IPS-20b (cell line): ENCODE results near the gene KCNJ12.
A peak's percentile ranks its signal among the peaks of the same experiment; 100 is the strongest.
"Not testable (repeated sequence)": the region's sequence is repeated elsewhere in the genome, so short reads cannot be mapped to it uniquely, and the experiment has no call there.

Source experiments
- H3K27ac ChIP-seq: one replicate; pipeline ENCODE4 v1.5.1; 2013; ENCODE audit warnings: low read length
- H3K27me3 ChIP-seq: 2 replicates; pipeline ENCODE4 v1.6.1; 2013; ENCODE audit warnings: mild to moderate bottlenecking, low read length, inconsistent platforms; ENCODE audit not compliant: insufficient read depth
- H3K36me3 ChIP-seq: 2 replicates; pipeline ENCODE4 v1.6.1; 2013; ENCODE audit warnings: low read depth, mild to moderate bottlenecking, inconsistent platforms, low read length, moderate library complexity; ENCODE audit not compliant: insufficient read depth
- H3K4me1 ChIP-seq: 2 replicates; pipeline ENCODE4 v1.6.1; 2013; ENCODE audit warnings: mild to moderate bottlenecking, control low read depth, inconsistent platforms, low read length, moderate library complexity; ENCODE audit not compliant: insufficient read depth
- H3K4me3 ChIP-seq: 2 replicates; pipeline ENCODE4 v1.5.1; 2013; ENCODE audit warnings: mild to moderate bottlenecking, low read length, inconsistent platforms
- H3K9ac ChIP-seq: 2 replicates; pipeline ENCODE4 v1.6.1; 2013; ENCODE audit warnings: low read depth, mild to moderate bottlenecking, inconsistent platforms, low read length, moderate library complexity
- H3K9me3 ChIP-seq: 2 replicates; pipeline ENCODE4 v1.6.1; 2013; ENCODE audit warnings: mild to moderate bottlenecking, low read depth, low read length, inconsistent platforms; ENCODE audit not compliant: insufficient read depth

KCNJ12 gene

GRCh38 chr17:21376081-21376758 is at the start of gene KCNJ12:
TSS of gene KCNJ12 (plus strand) at chr17:21376357. CDS start at chr17:21415343, 38,986 bp downstream.
- H3K4me3 ChIP-seq = peak within 1 kb of the TSS; percentile 62
- H3K36me3 ChIP-seq = no peaks in the 10 kb centered on the region
- peaks cover 69% of the 10 kb centered on the region for H3K27me3 ChIP-seq
- H3K4me1 ChIP-seq = peaks cover 9% of the 10 kb centered on the region; the same call in 1 of the 2 replicates
- H3K27ac ChIP-seq = no peak within 1 kb of the TSS
- H3K9ac ChIP-seq = no peak within 1 kb of the TSS; the same call in 1 of the 2 replicates
- H3K9me3 ChIP-seq = no peaks in the 10 kb centered on the region

- H3K4me1 ChIP-seq, H3K27me3 ChIP-seq, H3K9me3 ChIP-seq, H3K4me3 ChIP-seq, H3K27ac ChIP-seq, H3K36me3 ChIP-seq, H3K9ac ChIP-seq: not testable (repeated sequence)
Observed at GRCh38 chr17:21327921-21328320, 48.2 kb upstream of the KCNJ12 start.

DNA sequence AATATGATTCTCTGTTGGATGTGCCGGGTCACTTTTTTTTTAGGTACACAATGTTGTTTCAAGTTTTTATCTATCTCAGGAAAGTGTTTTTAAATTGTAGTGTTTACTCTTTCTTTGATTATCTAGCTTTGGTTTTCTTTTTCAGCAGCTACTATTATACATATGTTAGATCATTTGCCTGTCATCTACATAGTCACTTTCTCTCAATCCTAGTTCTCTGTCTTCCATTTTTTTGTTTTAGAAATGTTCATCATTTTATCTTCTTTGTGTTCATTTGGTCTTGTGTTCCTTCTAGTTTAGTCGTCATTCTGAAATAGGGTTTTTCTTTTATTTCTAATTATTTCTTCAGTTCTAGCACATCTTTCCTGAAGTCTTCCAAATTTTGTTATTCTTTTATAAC is 47.4 kb upstream of the KCNJ12 start:
- not testable (repeated sequence) for H3K36me3 ChIP-seq, H3K27me3 ChIP-seq

DNA sequence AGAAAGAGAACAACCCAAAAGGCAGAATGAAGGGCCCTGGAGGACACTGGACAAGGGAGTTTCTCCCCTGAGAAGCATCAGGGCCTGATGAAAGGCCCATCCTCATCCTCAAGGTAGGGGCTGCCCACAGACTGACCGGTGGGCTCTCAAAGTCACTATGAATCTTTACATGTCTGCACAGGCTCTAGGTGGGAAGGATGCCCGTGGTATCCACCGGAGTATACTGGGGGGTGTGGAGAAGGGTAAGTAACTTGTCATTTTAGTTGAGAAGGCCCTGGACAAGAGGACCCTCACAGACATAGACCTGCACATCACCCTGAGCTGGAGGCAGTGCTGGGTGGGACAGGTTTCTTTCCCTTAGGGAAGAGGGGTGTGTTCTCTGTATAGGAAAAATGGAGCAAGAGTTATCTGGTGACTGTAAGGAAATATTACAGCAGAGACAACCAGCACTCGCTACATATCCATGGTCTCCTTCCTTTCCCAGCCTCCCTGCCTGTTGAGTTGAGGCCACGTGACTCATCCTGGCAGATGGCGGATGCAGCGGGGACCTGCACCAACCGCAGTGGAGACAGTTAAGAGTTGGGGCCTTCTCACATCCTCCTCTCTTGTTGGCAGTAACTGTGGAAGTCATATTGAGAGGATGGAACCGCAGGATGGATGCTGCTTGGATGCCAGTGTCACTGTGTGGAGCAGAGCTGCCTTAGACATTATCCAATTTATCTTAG is 45.6 kb upstream of the KCNJ12 start:
- H3K4me1 ChIP-seq = no peaks in the 10 kb centered on the region
- no peaks in the 10 kb centered on the region for H3K36me3 ChIP-seq
- H3K4me3 ChIP-seq = no peak overlapping the region
- no peaks in the 10 kb centered on the region for H3K9me3 ChIP-seq
- H3K9ac ChIP-seq = no peak overlapping the region
- H3K27me3 ChIP-seq = no peaks in the 10 kb centered on the region
- no peak overlapping the region for H3K27ac ChIP-seq

More for the DNA sequence above, 47.4 kb upstream of the KCNJ12 start:
- not testable (repeated sequence) for H3K27ac ChIP-seq, H3K4me1 ChIP-seq, H3K9ac ChIP-seq, H3K4me3 ChIP-seq, H3K9me3 ChIP-seq

- not testable (repeated sequence) for H3K27ac ChIP-seq, H3K9ac ChIP-seq, H3K27me3 ChIP-seq, H3K4me3 ChIP-seq, H3K36me3 ChIP-seq, H3K4me1 ChIP-seq, H3K9me3 ChIP-seq
Observed at GRCh38 chr17:21336541-21337294, 39.4 kb upstream of the KCNJ12 start.

- not testable (repeated sequence) for H3K27ac ChIP-seq, H3K9me3 ChIP-seq, H3K36me3 ChIP-seq, H3K4me1 ChIP-seq, H3K4me3 ChIP-seq, H3K27me3 ChIP-seq, H3K9ac ChIP-seq
Observed at GRCh38 chr17:21337981-21338625, 38.1 kb upstream of the KCNJ12 start.

DNA sequence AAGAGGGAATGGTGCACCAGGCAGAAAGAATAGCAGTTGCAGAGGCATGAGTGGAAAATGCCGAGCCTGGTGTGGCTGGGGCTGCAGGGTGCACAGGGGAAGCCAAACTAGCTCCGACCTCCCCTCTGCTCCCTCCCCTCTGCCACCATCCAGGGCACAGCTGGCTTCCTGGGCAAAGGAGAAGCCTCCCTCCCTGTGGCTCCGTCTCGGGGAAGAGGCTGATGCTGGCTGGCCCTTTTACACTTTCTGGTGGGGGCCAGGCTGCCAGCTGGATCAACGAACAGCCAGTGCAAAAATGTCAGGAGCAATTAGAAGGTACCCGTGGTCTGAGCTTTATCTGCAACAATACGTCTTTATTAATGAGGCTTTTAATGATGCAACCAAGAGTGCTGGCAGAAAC is 37.1 kb upstream of the KCNJ12 start:
- Histone ChIP-seq H3K9ac (no peak overlapping the region), H3K27me3 (no peaks in the 10 kb centered on the region), H3K27ac (no peak overlapping the region), H3K9me3 (no peaks in the 10 kb centered on the region), H3K4me1 (no peaks in the 10 kb centered on the region), H3K36me3 (no peaks in the 10 kb centered on the region), H3K4me3 (no peak overlapping the region)

GRCh38 chr17:21339571-21339970 is 36.6 kb upstream of the KCNJ12 start:
- not testable (repeated sequence) for H3K27me3 ChIP-seq, H3K9ac ChIP-seq, H3K36me3 ChIP-seq, H3K9me3 ChIP-seq, H3K27ac ChIP-seq, H3K4me3 ChIP-seq, H3K4me1 ChIP-seq

DNA sequence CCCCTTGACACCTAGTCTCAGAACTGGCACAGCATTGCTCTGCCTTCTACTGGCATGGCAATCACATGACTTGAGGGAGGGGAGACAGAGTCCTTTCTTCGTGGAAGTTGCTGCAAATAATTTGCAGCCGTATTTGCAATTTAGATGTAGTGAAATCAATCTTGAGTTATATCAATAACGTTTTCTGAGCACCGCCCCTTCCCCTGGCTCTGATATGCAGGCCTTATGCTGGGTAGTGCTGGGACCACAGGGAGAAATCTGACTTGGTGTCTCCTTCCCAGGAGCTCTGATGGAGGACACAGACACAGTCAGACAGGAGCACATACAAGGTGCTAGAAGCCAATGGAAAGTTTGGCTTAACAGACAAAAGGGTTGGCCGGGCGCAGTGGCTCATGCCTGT is 35.8 kb upstream of the KCNJ12 start:
- not testable (repeated sequence) for H3K4me1 ChIP-seq, H3K36me3 ChIP-seq, H3K27ac ChIP-seq, H3K9me3 ChIP-seq, H3K4me3 ChIP-seq, H3K9ac ChIP-seq, H3K27me3 ChIP-seq

- not testable (repeated sequence) for H3K9me3 ChIP-seq, H3K9ac ChIP-seq, H3K36me3 ChIP-seq, H3K27me3 ChIP-seq, H3K4me3 ChIP-seq, H3K27ac ChIP-seq, H3K4me1 ChIP-seq
Observed at GRCh38 chr17:21341279-21341678, 34.9 kb upstream of the KCNJ12 start.

DNA sequence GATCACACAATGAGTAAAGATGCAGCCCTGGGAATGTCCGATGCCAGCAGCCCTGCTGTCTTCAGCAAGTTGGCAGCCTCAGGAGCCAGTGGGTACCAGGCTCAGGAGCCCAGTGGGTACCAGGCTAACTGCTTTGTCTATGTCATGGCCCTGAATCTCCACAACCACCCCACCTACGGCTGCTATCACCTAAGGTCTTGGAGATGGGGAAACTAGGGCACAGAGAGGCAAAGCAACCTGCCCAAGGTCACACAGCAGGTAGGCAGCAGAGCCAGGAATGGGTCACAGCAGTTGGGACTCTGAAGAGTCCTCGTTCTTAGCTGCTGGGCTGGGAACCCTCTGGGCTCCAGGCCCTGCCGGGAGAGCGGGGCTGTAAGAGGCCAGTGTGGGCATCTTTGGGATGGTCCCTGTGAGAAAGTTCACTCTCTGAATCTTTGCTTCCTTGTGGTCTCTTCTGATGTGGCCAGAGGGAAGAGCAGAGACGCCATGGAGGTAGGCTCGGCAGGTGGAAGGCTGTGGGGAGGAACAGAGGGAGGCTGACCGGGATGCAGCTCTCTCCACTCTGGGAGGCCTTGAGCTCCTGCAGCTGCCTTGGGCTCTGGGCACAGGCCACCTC is 34.1 kb upstream of the KCNJ12 start:
- not testable (repeated sequence) for H3K4me3 ChIP-seq, H3K27me3 ChIP-seq, H3K27ac ChIP-seq, H3K4me1 ChIP-seq, H3K36me3 ChIP-seq, H3K9me3 ChIP-seq, H3K9ac ChIP-seq
